Tibial nerve (tissue), 4 donors: ENCODE data around the gene PPP2R2C. TPM values are rescaled to one million over a fixed set of nuclear protein-coding genes. Genes with fewer than 3 reads are reported as not detected.

Experiments
- DNase-seq, 2 donors: peaks; one replicate each; pipeline ENCODE4 v3.0.0-alpha.2; 2019; ENCODE audit warnings: low spot score in 2 of 2
- H3K27ac ChIP-seq, 4 donors: fragments of 200-600 bp; sonication (generic) in 3 of 4; one replicate each; pipeline ENCODE4 v1.5.1; 2017 to 2019; ENCODE audit warnings: mild to moderate bottlenecking in 1 of 4
- H3K27me3 ChIP-seq, 2 donors: fragments of 200-600 bp; sonication (generic) in 1 of 2; one replicate each; pipeline versions ENCODE4 v1.5.1 to v1.6.0; 2017 to 2019
- H3K36me3 ChIP-seq, 3 donors: fragments of 200-600 bp; sonication (generic); one replicate each; pipeline ENCODE4 v1.5.1; 2018 to 2019
- H3K4me1 ChIP-seq, 4 donors: fragments of 200-600 bp; sonication (generic) in 3 of 4; one replicate each; pipeline ENCODE4 v1.5.1; 2017 to 2019
- H3K4me3 ChIP-seq, 4 donors: fragments of 200-600 bp; sonication (generic) in 3 of 4; one replicate each; pipeline ENCODE4 v1.5.1; 2017 to 2019; ENCODE audit warnings: mild to moderate bottlenecking in 1 of 4, moderate library complexity in 1 of 4
- H3K9me3 ChIP-seq, 4 donors: fragments of 200-600 bp; sonication (generic) in 3 of 4; one replicate each; pipeline ENCODE4 v1.5.1; 2017 to 2019
- CTCF ChIP-seq, 5 experiments: fragments of 200-600 bp in 3 of 5; fragments of 450-650 bp in 2 of 5; sonication (generic) in 3 of 5; IDR thresholded peaks; one replicate each; pipeline ENCODE4 v1.5.1; 2016 to 2019; ENCODE audit warnings: antibody characterized with exemption in 5 of 5, mild to moderate bottlenecking in 3 of 5, moderate library complexity in 2 of 5
- EP300 ChIP-seq, 2 donors: sonication (generic); formaldehyde crosslinking; IDR thresholded peaks; one replicate each; pipeline ENCODE4 v1.6.1; 2017; ENCODE audit warnings: antibody characterized with exemption in 2 of 2, mild to moderate bottlenecking in 1 of 2
- POLR2A ChIP-seq, 2 donors: fragments of 450-650 bp; IDR thresholded peaks; one replicate each; pipeline ENCODE4 v1.6.1; 2017; ENCODE audit warnings: antibody characterized with exemption in 2 of 2, mild to moderate bottlenecking in 2 of 2, moderate library complexity in 2 of 2
- WGBS, 2 donors: methylation state at CpG; one replicate each; pipeline ENCODE4 v1.1.5; 2018; 5-methylcytosine and 5-hydroxymethylcytosine counted together
- total RNA-seq, 4 donors: library from RNA; depleted of rRNA; stranded (reverse); fragments of >200 nt; gene quantifications; one replicate each; pipeline ENCODE4 v1.1.0, GENCODE V29; 2016

The PPP2R2C gene
- total RNA-seq, 4 donors from 2014 or later, result under 0.01 to 0.66 (median 0.42) TPM; not detected in 1

GRCh38 chr4:6354626-6355025, 117.8 kb downstream of the PPP2R2C start:
- 47 to 49% methylated on average over 8 of the region's 8 CpGs for WGBS, 2 donors
- no peaks in the 10 kb centered on the region for H3K36me3 ChIP-seq
- H3K27ac ChIP-seq, result no peak overlapping the region
- DNase-seq, result no peak
- TF ChIP-seq POLR2A (IDR thresholded peaks at IDR 0.05) (no peak), CTCF (IDR thresholded peaks at IDR 0.05) (no peak), EP300 (IDR thresholded peaks at IDR 0.05) (no peak)
- no peak overlapping the region for H3K4me3 ChIP-seq
- H3K27me3 ChIP-seq, result peaks cover 0 to 3% of the 10 kb centered on the region in 2 donors
- no peaks in the 10 kb centered on the region for H3K9me3 ChIP-seq
- peaks cover 0 to 6% (median 0%) of the 10 kb centered on the region in 4 donors for H3K4me1 ChIP-seq

- Histone ChIP-seq H3K27ac (no peak overlapping the region), H3K4me3 (no peak overlapping the region), H3K9me3 (no peaks in the 10 kb centered on the region), H3K4me1 (peaks cover 0 to 10% (median 0%) of the 10 kb centered on the region in 4 donors), H3K27me3 (peaks cover 0 to 3% of the 10 kb centered on the region in 2 donors), H3K36me3 (no peaks in the 10 kb centered on the region)
- DNase-seq, result no peak
- WGBS, 2 donors, result 54 to 55% methylated on average over 14 to 15 of the region's 15 CpGs
- TF ChIP-seq EP300 (IDR thresholded peaks at IDR 0.05) (no peak), POLR2A (IDR thresholded peaks at IDR 0.05) (no peak), CTCF (IDR thresholded peaks at IDR 0.05) (no peak)
These were observed 118.3 kb downstream of the PPP2R2C start for GRCh38 chr4:6354119-6354518.

GRCh38 chr4:6352031-6352692, 120.3 kb downstream of the PPP2R2C start:
- H3K9me3 ChIP-seq, result no peaks in the 10 kb centered on the region
- 73 to 80% methylated on average over 13 of the region's 13 CpGs for WGBS, 2 donors
- no peak for DNase-seq
- no peak overlapping the region for H3K4me3 ChIP-seq
- TF ChIP-seq CTCF (IDR thresholded peaks at IDR 0.05), result no peak
- no peak for TF ChIP-seq EP300 (IDR thresholded peaks at IDR 0.05)
- no peak for TF ChIP-seq POLR2A (IDR thresholded peaks at IDR 0.05)
- H3K36me3 ChIP-seq, result no peaks in the 10 kb centered on the region
- peaks cover 0 to 10% (median 0%) of the 10 kb centered on the region in 4 donors for H3K4me1 ChIP-seq
- H3K27me3 ChIP-seq, result peaks cover 0 to 3% of the 10 kb centered on the region in 2 donors
- no peak overlapping the region for H3K27ac ChIP-seq

GRCh38 chr4:6351246-6352000, 121.0 kb downstream of the PPP2R2C start:
- Histone ChIP-seq H3K27me3 (peaks cover 0 to 3% of the 10 kb centered on the region in 2 donors), H3K36me3 (no peaks in the 10 kb centered on the region)
- 93 to 94% methylated on average over 11 to 12 of the region's 22 CpGs for WGBS, 2 donors

More at GRCh38 chr4:6351246-6352000, 121.0 kb downstream of the PPP2R2C start:
- no peak for DNase-seq
- TF ChIP-seq POLR2A (IDR thresholded peaks at IDR 0.05) (no peak), CTCF (IDR thresholded peaks at IDR 0.05) (no peak), EP300 (IDR thresholded peaks at IDR 0.05) (no peak)
- H3K4me1 ChIP-seq, result peaks cover 0 to 10% (median 0%) of the 10 kb centered on the region in 4 donors
- no peak overlapping the region for H3K4me3 ChIP-seq
- no peaks in the 10 kb centered on the region for H3K9me3 ChIP-seq
- H3K27ac ChIP-seq, result no peak overlapping the region
